Measurements from ENCODE around the gene ZNF101. TPM values are rescaled to one million over a fixed set of nuclear protein-coding genes. Genes with fewer than 3 reads are reported as not detected.

ZNF101 gene
- total and polyA plus RNA-seq, 9 of the 15 experiments (the other 6 are each of a cell fraction or from before 2014, with no cell fraction given) = 9.6 to 20.3 (median 12.4) TPM

DNA sequence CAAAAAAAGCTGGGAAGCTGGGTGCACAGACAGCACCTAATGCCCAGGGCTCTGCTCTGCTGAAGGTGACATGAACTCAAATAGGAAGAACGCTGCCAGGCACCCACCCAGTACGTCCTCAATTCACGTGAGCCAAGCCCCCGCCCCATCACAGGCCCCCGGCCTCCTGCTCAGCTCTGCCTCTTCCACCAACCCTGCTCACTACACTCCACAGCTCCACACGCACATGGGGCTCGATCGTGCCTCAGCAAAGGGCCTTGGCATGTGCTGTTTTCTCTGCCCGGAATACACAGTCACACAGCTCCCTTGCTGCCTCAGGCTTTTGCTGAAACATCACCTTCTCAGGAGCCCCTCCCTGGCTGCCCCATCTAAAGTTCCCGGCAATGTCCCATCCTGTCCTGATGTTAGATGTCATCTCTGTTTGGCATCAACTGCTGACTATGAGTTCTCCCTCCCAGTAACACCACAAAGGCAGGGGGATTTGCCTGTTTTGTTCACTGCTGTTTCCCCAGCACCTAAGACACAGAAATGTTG lies 7.4 kb upstream of the ZNF101 start:
- Histone ChIP-seq H4K20me1 (replicated peaks; ENCODE audit: control insufficient read depth, insufficient read depth, low read length) (peaks cover 9% of the 10 kb centered on the region; the same call in 1 of the 2 replicates), H3K9me3 (replicated peaks; ENCODE audit: control insufficient read depth, insufficient read depth, low read depth, low read length) (no peaks in the 10 kb centered on the region; the same call in 1 of the 2 replicates), H3K9me1 (ENCODE audit: control insufficient read depth, insufficient read depth, low read length) (no peaks in the 10 kb centered on the region), H3K27ac (ENCODE audit: extremely low read depth, low read depth, low read length) (no peak overlapping the region), H3K79me2 (ENCODE audit: control insufficient read depth, insufficient read depth, low read length) (peaks cover 36% of the 10 kb centered on the region), H3K9ac (ENCODE audit: insufficient read depth in 1 of 2, low read depth in 2 of 2, low read length in 2 of 2) (peak overlapping the region in 1 of 2 experiments; percentile 95; a peak in 2 of 4 replicates), H3K4me1 (replicated peaks in 1 of 2; ENCODE audit: control insufficient read depth in 2 of 2, insufficient read depth in 2 of 2, low read length in 2 of 2) (peaks cover 10 to 36% of the 10 kb centered on the region in 2 experiments; a peak in 4 of 5 replicates), H3K4me3 (no peak overlapping the region), H3K4me2 (ENCODE audit: insufficient read depth, low read length) (peak overlapping the region; percentile 99; the same call in 1 of the 2 replicates), H3K27me3 (ENCODE audit: control insufficient read depth in 2 of 2, insufficient read depth in 2 of 2, low read length in 2 of 2) (no peaks in the 10 kb centered on the region), H2AFZ (ENCODE audit: low read depth, low read length) (no peak overlapping the region), H3K36me3 (ENCODE audit: control insufficient read depth, insufficient read depth, low read length) (peaks cover 52% of the 10 kb centered on the region)
- BruUV-seq (replicated peaks) = no TSS peak
- WGBS (ENCODE audit: insufficient coverage, low coverage, missing lambda C conversion rate) = 90% methylated on average over 10 of the region's 10 CpGs
- intact Hi-C loops (cut with micrococcal nuclease) = loop anchor here (10.0 kb wide), 1 partner anchor 74 kb away; the partner anchor contains the start of gene ZNF14
- CTCF ChIA-PET (ENCODE audit: low intra/inter-chr PET ratio) = no interaction called here
- in situ Hi-C loops (cut with MboI) = no loop called here
- ATAC-seq = no peak
- no peak for DNase-seq (ENCODE audit: extremely low read depth in 1 of 4, low spot score in 3 of 4)
- FAIRE-seq = no peak
- POLR2A ChIA-PET = interaction anchor here (0.8 to 5.0 kb wide), 4 partner anchors 10 to 239 kb away, joined by 3 to 40 read pairs (median 5); partner anchors contain the start of gene ZNF93
- TF ChIP-seq NUFIP1 (IDR thresholded peaks at IDR 0.05; ENCODE audit: partially characterized antibody) (no peak), RBFOX2 (IDR thresholded peaks at IDR 0.05; ENCODE audit: low read depth, low read length) (0 out of 2 replicates have a peak, but pooled peaks have one; percentile 12), NR2C1 (IDR thresholded peaks at IDR 0.05) (no peak), NR2C1 (tag; IDR thresholded peaks at IDR 0.05) (no peak), POLR2G (IDR thresholded peaks at IDR 0.05; ENCODE audit: low read depth, low read length) (peak; percentile 43; the same call in 1 of the 2 replicates), ZBTB17 (CRISPR knock-in tag; IDR thresholded peaks at IDR 0.05) (no peak)
